HG03558 (cell line): ENCODE measurements around the gene SERPINA5.
"Not testable (repeated sequence)": the region's sequence is repeated elsewhere in the genome, so short reads cannot be mapped to it uniquely, and the experiment has no call there.

ENCODE experiments used
- ATAC-seq: cut with Tn5 transposase; IDR thresholded peaks from one replicate; pipeline ENCODE4 v1.9.1; 2021; ENCODE audit warnings: moderate number of reproducible peaks; ENCODE audit not compliant: unreplicated experiment; ENCODE audit errors: extremely low read depth

Gene SERPINA5

GRCh38 chr14:94596361-94596760 is 15.1 kb downstream of the SERPINA5 start:
- ATAC-seq = no peak

- no peak for ATAC-seq
These were observed 16.6 kb downstream of the SERPINA5 start for GRCh38 chr14:94597788-94598187.

- ATAC-seq = no peak
These were observed 17.2 kb downstream of the SERPINA5 start for GRCh38 chr14:94598506-94598815.

- ATAC-seq = no peak
These were observed 17.8 kb downstream of the SERPINA5 start for GRCh38 chr14:94598816-94599655.

- no peak for ATAC-seq
These were observed 18.4 kb downstream of the SERPINA5 start for GRCh38 chr14:94599656-94600004.

GRCh38 chr14:94600148-94600545 is 18.9 kb downstream of the SERPINA5 start:
- ATAC-seq = no peak

GRCh38 chr14:94601884-94602391 is 20.7 kb downstream of the SERPINA5 start:
- ATAC-seq = no peak

GRCh38 chr14:94602722-94603121 is 21.5 kb downstream of the SERPINA5 start:
- no peak for ATAC-seq

GRCh38 chr14:94605361-94605760 is 24.1 kb downstream of the SERPINA5 start:
- no peak for ATAC-seq

GRCh38 chr14:94608966-94609365 is 27.7 kb downstream of the SERPINA5 start:
- ATAC-seq = not testable (repeated sequence)

- ATAC-seq = no peak
These were observed 30.0 kb downstream of the SERPINA5 start for GRCh38 chr14:94611179-94611578.

GRCh38 chr14:94612174-94612573 is 30.9 kb downstream of the SERPINA5 start, which contains the start of gene SERPINA3:
SERPINA3 (plus strand) TSS chr14:94612391; CDS start chr14:94614442, 2,051 bp downstream.
- ATAC-seq = no peak

- ATAC-seq = no peak
These were observed 31.6 kb downstream of the SERPINA5 start for GRCh38 chr14:94612580-94613554.

GRCh38 chr14:94613720-94614644 is 32.8 kb downstream of the SERPINA5 start:
- ATAC-seq = no peak

GRCh38 chr14:94614802-94615201 is 33.6 kb downstream of the SERPINA5 start:
- ATAC-seq = no peak

GRCh38 chr14:94615254-94615653 is 34.0 kb downstream of the SERPINA5 start:
- no peak for ATAC-seq

- no peak for ATAC-seq
These were observed 34.8 kb downstream of the SERPINA5 start for GRCh38 chr14:94615823-94616570.

GRCh38 chr14:94617366-94617941 is 36.2 kb downstream of the SERPINA5 start:
- ATAC-seq = no peak
